Measurements from ENCODE around the gene DISP2.

Gene DISP2

DNA sequence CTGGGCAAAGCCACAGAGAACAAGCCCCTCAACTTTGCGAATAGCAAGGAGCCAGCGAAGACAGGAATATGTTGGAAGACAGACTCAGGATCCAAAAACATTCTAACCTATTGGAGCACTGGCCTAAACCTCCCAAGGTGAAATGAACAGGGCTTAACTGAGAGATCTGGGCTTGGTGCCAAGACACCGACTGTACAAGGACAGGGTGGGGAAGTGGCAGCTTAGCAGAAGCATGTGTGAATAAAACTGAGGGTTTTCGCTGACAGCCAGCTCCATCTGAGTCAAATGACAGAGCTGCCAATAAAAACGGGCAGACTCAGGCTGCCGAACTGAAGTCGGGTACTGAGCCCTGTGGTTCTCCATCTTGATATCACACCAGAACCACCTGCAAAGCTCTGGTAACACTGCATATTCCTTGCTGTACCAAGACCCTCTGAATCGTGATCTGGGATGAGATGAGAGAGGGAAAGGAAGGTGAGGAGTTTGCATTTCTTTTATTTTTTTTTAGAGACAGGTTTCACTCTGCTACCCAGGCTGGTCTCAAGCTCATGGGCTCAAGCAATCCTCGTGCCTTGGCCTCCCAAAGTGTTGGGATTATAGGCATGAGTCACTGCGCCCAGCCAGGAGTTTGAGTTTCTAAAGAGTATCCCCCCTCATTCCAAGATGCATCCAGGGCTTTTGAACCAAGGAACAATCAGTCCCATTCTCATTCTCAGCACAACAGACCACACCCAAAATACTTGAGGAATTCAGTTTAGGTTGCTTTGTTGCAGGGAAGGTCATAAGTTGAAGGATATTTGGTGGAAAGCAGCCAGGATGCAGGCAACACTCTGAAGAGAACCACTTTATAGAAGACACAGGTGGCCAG is 44.3 kb upstream of the DISP2 start:
- H3K4me3 ChIP-seq (replicated peaks; ENCODE audit: low read depth, low read length) = no peak overlapping the region
- TF ChIP-seq, protein P1, sequence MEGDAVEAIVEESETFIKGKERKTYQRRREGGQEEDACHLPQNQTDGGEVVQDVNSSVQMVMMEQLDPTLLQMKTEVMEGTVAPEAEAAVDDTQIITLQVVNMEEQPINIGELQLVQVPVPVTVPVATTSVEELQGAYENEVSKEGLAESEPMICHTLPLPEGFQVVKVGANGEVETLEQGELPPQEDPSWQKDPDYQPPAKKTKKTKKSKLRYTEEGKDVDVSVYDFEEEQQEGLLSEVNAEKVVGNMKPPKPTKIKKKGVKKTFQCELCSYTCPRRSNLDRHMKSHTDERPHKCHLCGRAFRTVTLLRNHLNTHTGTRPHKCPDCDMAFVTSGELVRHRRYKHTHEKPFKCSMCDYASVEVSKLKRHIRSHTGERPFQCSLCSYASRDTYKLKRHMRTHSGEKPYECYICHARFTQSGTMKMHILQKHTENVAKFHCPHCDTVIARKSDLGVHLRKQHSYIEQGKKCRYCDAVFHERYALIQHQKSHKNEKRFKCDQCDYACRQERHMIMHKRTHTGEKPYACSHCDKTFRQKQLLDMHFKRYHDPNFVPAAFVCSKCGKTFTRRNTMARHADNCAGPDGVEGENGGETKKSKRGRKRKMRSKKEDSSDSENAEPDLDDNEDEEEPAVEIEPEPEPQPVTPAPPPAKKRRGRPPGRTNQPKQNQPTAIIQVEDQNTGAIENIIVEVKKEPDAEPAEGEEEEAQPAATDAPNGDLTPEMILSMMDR (IDR thresholded peaks at IDR 0.05; ENCODE audit: low read depth, low read length, missing control alignments) = no peak
- no peak for DNase-seq (ENCODE audit: extremely low read depth, low read depth)

DNA sequence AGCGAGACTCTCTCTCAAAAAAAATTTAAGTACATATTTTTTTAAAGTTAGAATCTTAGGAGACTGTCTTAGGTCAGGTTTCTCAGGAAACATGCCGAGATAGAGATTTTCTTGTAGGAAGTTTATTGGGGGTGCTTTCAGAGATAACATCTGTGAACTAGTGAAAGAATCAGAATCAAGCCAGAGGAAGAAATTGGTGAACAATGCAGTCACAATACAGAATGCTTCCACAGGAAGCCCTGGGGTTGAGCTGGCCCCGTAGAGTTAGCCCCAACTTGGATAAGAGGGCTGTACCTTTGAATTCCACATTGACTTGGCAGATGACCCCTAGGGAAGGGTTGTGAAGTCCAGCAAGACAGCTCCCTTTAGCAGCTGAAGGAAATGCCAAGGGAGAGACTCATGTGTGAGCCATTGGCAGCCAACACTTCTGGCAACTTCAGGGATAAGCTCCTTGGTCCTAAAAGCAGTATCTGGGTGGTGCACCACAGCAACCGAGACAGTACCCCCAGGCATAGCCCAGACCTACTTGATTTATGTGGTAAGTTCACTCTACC is 43.2 kb upstream of the DISP2 start:
- TF ChIP-seq, protein P1 (IDR thresholded peaks at IDR 0.05; ENCODE audit: low read depth, low read length, missing control alignments) = no peak
- no peak overlapping the region for H3K4me3 ChIP-seq (replicated peaks; ENCODE audit: low read depth, low read length)

DNA sequence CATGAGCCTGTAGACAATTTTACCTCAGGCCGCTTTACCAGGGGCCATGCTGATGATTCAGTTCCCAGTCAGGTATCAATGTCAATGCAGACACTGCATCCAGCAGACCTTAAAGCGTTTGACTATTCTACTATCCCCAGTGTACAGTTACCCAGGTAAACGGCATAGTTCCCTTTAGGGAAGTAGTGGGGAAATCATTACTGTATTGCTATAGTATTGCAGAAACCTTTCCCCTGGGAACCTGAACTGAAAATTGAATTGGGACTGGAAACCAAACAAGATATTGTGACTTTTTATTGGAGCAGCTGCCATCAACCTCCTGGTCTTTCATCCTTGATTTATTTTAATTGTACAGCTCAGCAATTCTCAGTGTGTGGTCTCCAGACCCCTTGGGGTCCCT is 41.1 kb upstream of the DISP2 start:
- H3K4me3 ChIP-seq (replicated peaks; ENCODE audit: low read depth, low read length) = no peak overlapping the region
- no peak for DNase-seq (ENCODE audit: extremely low read depth, low read depth)
- TF ChIP-seq, protein P1 (IDR thresholded peaks at IDR 0.05; ENCODE audit: low read depth, low read length, missing control alignments) = no peak

More for the DNA sequence above, 43.2 kb upstream of the DISP2 start:
- DNase-seq (ENCODE audit: extremely low read depth, low read depth) = no peak

DNA sequence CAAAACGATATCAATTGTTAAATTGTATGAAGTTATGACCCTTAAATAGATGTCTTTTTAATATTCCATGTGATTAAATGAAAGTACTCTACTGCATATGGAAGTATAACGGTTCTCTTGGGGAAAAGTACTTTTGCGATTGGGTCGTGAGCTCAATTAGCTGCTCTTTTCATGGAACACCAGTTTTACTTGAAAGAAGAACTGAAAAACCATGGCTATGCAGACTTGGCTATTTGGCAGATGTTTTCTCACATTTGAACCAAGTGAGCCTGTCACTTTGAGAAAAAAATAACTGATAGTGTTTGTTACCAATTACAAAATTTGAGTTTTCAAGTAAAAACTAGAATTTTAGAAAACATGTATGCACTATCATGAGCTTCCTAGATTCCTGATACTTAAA is 40.4 kb upstream of the DISP2 start:
- TF ChIP-seq, protein P1 (IDR thresholded peaks at IDR 0.05; ENCODE audit: low read depth, low read length, missing control alignments) = no peak
- H3K4me3 ChIP-seq (replicated peaks; ENCODE audit: low read depth, low read length) = no peak overlapping the region
- DNase-seq (ENCODE audit: extremely low read depth, low read depth) = no peak

DNA sequence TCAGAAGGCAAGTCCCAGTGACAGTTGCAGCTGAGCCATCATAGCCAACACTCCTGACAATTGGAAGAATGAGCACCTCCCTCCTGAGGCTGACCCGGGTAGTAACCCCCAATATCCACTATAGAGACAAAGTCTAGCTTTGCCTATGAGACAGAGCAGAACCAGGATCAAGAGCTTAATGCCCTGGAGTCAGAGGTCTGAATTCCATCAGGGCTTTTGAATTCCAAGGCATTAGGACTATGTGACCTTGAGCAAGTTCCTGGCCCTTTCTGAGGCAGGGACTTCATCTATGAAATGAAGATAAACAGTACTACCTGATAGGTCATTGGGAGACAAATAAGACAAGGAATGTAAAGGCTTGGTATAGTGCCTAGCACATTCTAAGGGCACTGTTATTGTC is 37.6 kb upstream of the DISP2 start:
- H3K4me3 ChIP-seq (replicated peaks; ENCODE audit: low read depth, low read length) = no peak overlapping the region
- TF ChIP-seq, protein P1 (IDR thresholded peaks at IDR 0.05; ENCODE audit: low read depth, low read length, missing control alignments) = no peak
- no peak for DNase-seq (ENCODE audit: extremely low read depth, low read depth)

DNA sequence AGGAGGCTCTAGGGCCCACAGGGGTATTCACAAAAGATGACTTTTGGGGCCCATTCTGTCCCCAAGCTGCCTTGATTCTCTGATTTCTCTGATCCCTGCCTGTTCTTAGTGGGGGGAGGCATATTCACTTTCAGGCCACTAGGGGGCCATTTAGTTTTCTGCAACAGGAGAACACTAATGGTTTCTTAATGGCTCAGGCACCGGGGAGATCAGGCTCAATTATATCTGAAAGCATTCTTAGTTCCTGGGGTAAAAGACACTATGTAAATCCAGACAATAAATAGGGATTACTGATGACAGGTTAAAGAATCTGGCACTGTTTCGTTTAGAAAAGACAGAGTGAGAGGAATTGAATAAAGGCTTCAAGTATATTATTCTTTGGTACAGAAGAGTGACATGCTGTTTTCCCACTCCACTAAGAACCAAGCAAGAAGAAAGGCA is 37.1 kb upstream of the DISP2 start:
- TF ChIP-seq, protein P1 (IDR thresholded peaks at IDR 0.05; ENCODE audit: low read depth, low read length, missing control alignments) = peak; percentile 92
- H3K4me3 ChIP-seq (replicated peaks; ENCODE audit: low read depth, low read length) = no peak overlapping the region
- no peak for DNase-seq (ENCODE audit: extremely low read depth, low read depth)
